ENCODE data around the gene ACAD11.

ACAD11 gene

GRCh38 chr3:132659365-132660051 lies at the start of gene ACAD11:
Gene ACAD11 (minus strand): TSS chr3:132659809. CDS start chr3:132659751, 58 bp downstream.
- peak; percentile 43 for DNase-seq
- H3K27me3 Mint-ChIP-seq = no peaks in the 10 kb centered on the region
- H3K27ac Mint-ChIP-seq = peak within 1 kb of the TSS; percentile 99
- H3K4me3 Mint-ChIP-seq = peak within 1 kb of the TSS; percentile 90 to 99
- peak; percentile 66 to 69 for ATAC-seq (replicated peaks)
- H3K9me3 Mint-ChIP-seq = no peaks in the 10 kb centered on the region
- H3K36me3 Mint-ChIP-seq = peaks cover 7 to 20% of the 10 kb centered on the region in 2 donors
- peaks cover 17 to 43% of the 10 kb centered on the region in 2 donors for H3K4me1 Mint-ChIP-seq

GRCh38 chr3:132703733-132704132 lies 44.1 kb upstream of the ACAD11 start:
- ATAC-seq (replicated peaks) (no peak), DNase-seq (no peak)
- H3K9me3 Mint-ChIP-seq = no peaks in the 10 kb centered on the region
- no peaks in the 10 kb centered on the region for H3K27me3 Mint-ChIP-seq
- no peak overlapping the region for H3K4me3 Mint-ChIP-seq
- H3K4me1 Mint-ChIP-seq = no peaks in the 10 kb centered on the region
- no peak overlapping the region for H3K27ac Mint-ChIP-seq
- peaks cover 22 to 42% of the 10 kb centered on the region in 2 donors for H3K36me3 Mint-ChIP-seq

- Mint-ChIP-seq H3K27ac (no peak overlapping the region), H3K4me1 (no peaks in the 10 kb centered on the region)
- no peak for ATAC-seq (replicated peaks)
These were observed 35.8 kb upstream of the ACAD11 start for GRCh38 chr3:132695422-132695821.

GRCh38 chr3:132694991-132695390 lies 35.4 kb upstream of the ACAD11 start:
- H3K27me3 Mint-ChIP-seq = no peaks in the 10 kb centered on the region
- H3K27ac Mint-ChIP-seq = no peak overlapping the region
- no peak overlapping the region for H3K4me3 Mint-ChIP-seq
- ATAC-seq (replicated peaks) (no peak), DNase-seq (no peak)
- H3K9me3 Mint-ChIP-seq = no peaks in the 10 kb centered on the region
- peaks cover 15 to 35% of the 10 kb centered on the region in 2 donors for H3K36me3 Mint-ChIP-seq
- no peaks in the 10 kb centered on the region for H3K4me1 Mint-ChIP-seq

More at GRCh38 chr3:132695422-132695821, 35.8 kb upstream of the ACAD11 start:
- no peaks in the 10 kb centered on the region for H3K9me3 Mint-ChIP-seq
- H3K27me3 Mint-ChIP-seq = no peaks in the 10 kb centered on the region
- H3K4me3 Mint-ChIP-seq = no peak overlapping the region
- H3K36me3 Mint-ChIP-seq = peaks cover 15 to 35% of the 10 kb centered on the region in 2 donors
- no peak for DNase-seq

- no peaks in the 10 kb centered on the region for H3K9me3 Mint-ChIP-seq
- H3K36me3 Mint-ChIP-seq = peaks cover 12 to 23% of the 10 kb centered on the region in 2 donors
- H3K4me1 Mint-ChIP-seq = no peaks in the 10 kb centered on the region
- DNase-seq = no peak
- H3K27me3 Mint-ChIP-seq = no peaks in the 10 kb centered on the region
- H3K4me3 Mint-ChIP-seq = no peak overlapping the region
- ATAC-seq (replicated peaks) = no peak
- H3K27ac Mint-ChIP-seq = no peak overlapping the region
These were observed 30.4 kb upstream of the ACAD11 start for GRCh38 chr3:132690040-132690439.

- no peak for ATAC-seq (replicated peaks)
- no peak for DNase-seq
- Mint-ChIP-seq H3K27ac (peak overlapping the region; percentile 67), H3K4me3 (no peak overlapping the region), H3K27me3 (no peaks in the 10 kb centered on the region), H3K4me1 (no peaks in the 10 kb centered on the region), H3K36me3 (peaks cover 15% of the 10 kb centered on the region in 2 donors), H3K9me3 (no peaks in the 10 kb centered on the region)
These were observed 22.6 kb upstream of the ACAD11 start for GRCh38 chr3:132682201-132682600.

GRCh38 chr3:132681421-132681820 lies 21.8 kb upstream of the ACAD11 start:
- no peak for ATAC-seq (replicated peaks)
- Mint-ChIP-seq H3K36me3 (peaks cover 15 to 17% of the 10 kb centered on the region in 2 donors), H3K27ac (no peak overlapping the region), H3K9me3 (no peaks in the 10 kb centered on the region), H3K4me1 (no peaks in the 10 kb centered on the region), H3K27me3 (no peaks in the 10 kb centered on the region), H3K4me3 (no peak overlapping the region)
- DNase-seq = no peak

GRCh38 chr3:132679911-132680310 lies 20.3 kb upstream of the ACAD11 start:
- no peak for DNase-seq
- H3K4me3 Mint-ChIP-seq = no peak overlapping the region
- no peak overlapping the region for H3K27ac Mint-ChIP-seq
- H3K9me3 Mint-ChIP-seq = no peaks in the 10 kb centered on the region
- ATAC-seq (replicated peaks) = no peak
- H3K27me3 Mint-ChIP-seq = no peaks in the 10 kb centered on the region
- peaks cover 2 to 8% of the 10 kb centered on the region in 2 donors for H3K4me1 Mint-ChIP-seq
- H3K36me3 Mint-ChIP-seq = peaks cover 19 to 21% of the 10 kb centered on the region in 2 donors

- Mint-ChIP-seq H3K9me3 (no peaks in the 10 kb centered on the region), H3K4me3 (no peak overlapping the region), H3K36me3 (peaks cover 19 to 23% of the 10 kb centered on the region in 2 donors), H3K27me3 (no peaks in the 10 kb centered on the region), H3K4me1 (peaks cover 2 to 10% of the 10 kb centered on the region in 2 donors), H3K27ac (peak overlapping the region; percentile 27)
- no peak for DNase-seq
- peak; percentile 67 to 85 for ATAC-seq (replicated peaks)
These were observed 15.8 kb upstream of the ACAD11 start for GRCh38 chr3:132675408-132675807.

GRCh38 chr3:132669256-132669777 lies 9.7 kb upstream of the ACAD11 start:
- peaks cover 12 to 21% of the 10 kb centered on the region in 2 donors for H3K36me3 Mint-ChIP-seq
- no peaks in the 10 kb centered on the region for H3K27me3 Mint-ChIP-seq
- no peak for DNase-seq
- H3K27ac Mint-ChIP-seq = no peak overlapping the region
- H3K9me3 Mint-ChIP-seq = no peaks in the 10 kb centered on the region
- no peak overlapping the region for H3K4me3 Mint-ChIP-seq
- no peak for ATAC-seq (replicated peaks)
- H3K4me1 Mint-ChIP-seq = peaks cover 8% of the 10 kb centered on the region in 2 donors

- H3K9me3 Mint-ChIP-seq = no peaks in the 10 kb centered on the region
- no peaks in the 10 kb centered on the region for H3K27me3 Mint-ChIP-seq
- no peak overlapping the region for H3K4me3 Mint-ChIP-seq
- ATAC-seq (replicated peaks) (no peak), DNase-seq (no peak)
- no peak overlapping the region for H3K27ac Mint-ChIP-seq
- peaks cover 11 to 25% of the 10 kb centered on the region in 2 donors for H3K36me3 Mint-ChIP-seq
- H3K4me1 Mint-ChIP-seq = peaks cover 18 to 43% of the 10 kb centered on the region in 2 donors
These were observed 5.7 kb upstream of the ACAD11 start for GRCh38 chr3:132665230-132665745.

- no peak for DNase-seq
- no peaks in the 10 kb centered on the region for H3K27me3 Mint-ChIP-seq
- no peaks in the 10 kb centered on the region for H3K9me3 Mint-ChIP-seq
- no peak for ATAC-seq (replicated peaks)
- peaks cover 18 to 50% of the 10 kb centered on the region in 2 donors for H3K4me1 Mint-ChIP-seq
- no peak overlapping the region for H3K27ac Mint-ChIP-seq
- H3K4me3 Mint-ChIP-seq = no peak overlapping the region
- peaks cover 7 to 22% of the 10 kb centered on the region in 2 donors for H3K36me3 Mint-ChIP-seq
These were observed 2.6 kb upstream of the ACAD11 start for GRCh38 chr3:132662212-132662611.

- DNase-seq = no peak
- peak overlapping the region; percentile 90 to 99 for H3K4me3 Mint-ChIP-seq
- H3K27ac Mint-ChIP-seq = peak overlapping the region; percentile 99
- H3K4me1 Mint-ChIP-seq = peaks cover 18 to 50% of the 10 kb centered on the region in 2 donors
- no peaks in the 10 kb centered on the region for H3K9me3 Mint-ChIP-seq
- H3K36me3 Mint-ChIP-seq = peaks cover 7 to 22% of the 10 kb centered on the region in 2 donors
- H3K27me3 Mint-ChIP-seq = no peaks in the 10 kb centered on the region
- no peak for ATAC-seq (replicated peaks)
These were observed 1.5 kb upstream of the ACAD11 start for GRCh38 chr3:132661101-132661500.

- H3K4me3 Mint-ChIP-seq = peak overlapping the region; percentile 90 to 99
- DNase-seq (no peak), ATAC-seq (replicated peaks) (peak in 1 of 2 donors; percentile 12)
- H3K9me3 Mint-ChIP-seq = no peaks in the 10 kb centered on the region
- H3K27ac Mint-ChIP-seq = peak overlapping the region; percentile 99
- peaks cover 18 to 50% of the 10 kb centered on the region in 2 donors for H3K4me1 Mint-ChIP-seq
- no peaks in the 10 kb centered on the region for H3K27me3 Mint-ChIP-seq
- H3K36me3 Mint-ChIP-seq = peaks cover 7 to 22% of the 10 kb centered on the region in 2 donors
These were observed 1.1 kb upstream of the ACAD11 start for GRCh38 chr3:132660811-132661070.
